ENCODE measurements around the gene TMEM253.
A peak's percentile ranks its signal among the peaks of the same experiment; 100 is the strongest.

The TMEM253 gene

GRCh38 chr14:21136024-21136423 is 35.2 kb downstream of the TMEM253 start:
- H3K4me3 ChIP-seq (replicated peaks; ENCODE audit: low read depth, low read length) = no peak overlapping the region
- DNase-seq (ENCODE audit: extremely low read depth, low read depth) = no peak
- TF ChIP-seq CTCF (IDR thresholded peaks at IDR 0.05; ENCODE audit: low read depth, low read length, missing control alignments) = peak; percentile 55

DNA sequence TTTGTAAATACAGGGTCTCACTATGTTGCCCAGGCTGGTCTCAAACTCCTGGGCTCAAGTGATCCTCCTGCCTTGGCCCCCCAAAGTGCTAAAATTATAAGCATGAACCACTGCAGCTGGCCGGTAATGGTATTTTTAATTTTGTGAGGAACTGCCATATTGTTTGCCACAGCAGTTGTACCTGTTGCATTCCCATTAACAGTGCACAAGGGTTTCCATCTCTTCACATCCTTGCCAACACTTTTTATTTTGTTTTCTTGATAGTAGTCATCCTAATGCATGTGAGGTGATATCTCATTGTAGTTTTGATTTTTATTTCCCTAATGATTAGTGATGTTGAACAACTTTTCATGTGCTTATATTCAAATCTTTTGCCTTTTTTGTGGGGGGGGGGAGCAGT is 41.5 kb downstream of the TMEM253 start:
- no peak for TF ChIP-seq CTCF (IDR thresholded peaks at IDR 0.05; ENCODE audit: low read depth, low read length, missing control alignments)
- DNase-seq (ENCODE audit: extremely low read depth, low read depth) = no peak
- no peak overlapping the region for H3K4me3 ChIP-seq (replicated peaks; ENCODE audit: low read depth, low read length)

DNA sequence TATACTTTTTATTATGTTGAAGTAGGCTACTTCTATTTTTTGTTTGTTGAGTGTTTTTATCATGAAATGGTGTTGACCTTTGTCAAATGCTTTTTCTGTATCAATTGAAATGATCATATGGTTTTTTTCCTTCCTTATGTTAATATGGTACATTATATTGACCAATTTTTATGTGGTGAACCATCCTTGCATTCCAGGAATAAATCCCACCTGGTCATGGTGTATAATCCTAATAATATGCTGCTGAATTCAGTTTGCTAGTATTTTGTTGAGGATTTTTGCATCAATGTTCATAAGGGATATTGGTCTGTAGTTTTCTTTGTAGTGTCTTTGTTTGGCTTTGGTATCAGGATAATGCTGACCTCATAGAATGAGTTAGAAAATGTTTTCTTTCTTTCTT is 44.6 kb downstream of the TMEM253 start:
- no peak overlapping the region for H3K4me3 ChIP-seq (replicated peaks; ENCODE audit: low read depth, low read length)
- no peak for DNase-seq (ENCODE audit: extremely low read depth, low read depth)
- TF ChIP-seq CTCF (IDR thresholded peaks at IDR 0.05; ENCODE audit: low read depth, low read length, missing control alignments) = no peak

- H3K4me3 ChIP-seq (replicated peaks; ENCODE audit: low read depth, low read length) = no peak overlapping the region
- no peak for DNase-seq (ENCODE audit: extremely low read depth, low read depth)
- no peak for TF ChIP-seq CTCF (IDR thresholded peaks at IDR 0.05; ENCODE audit: low read depth, low read length, missing control alignments)
These were observed 48.9 kb downstream of the TMEM253 start for GRCh38 chr14:21149641-21150367.

Data from HFF-Myc (cell line).